SK-N-SH treated with all-trans-retinoic acid at 6 μM for 48 hours (cell line): ENCODE data around the gene CDC42BPB.

Source experiments
- ATAC-seq: fragments of 200-7000 bp; cut with Tn5 transposase; 3 replicates; pipeline ENCODE4 v1.9.1; 2020; ENCODE audit warnings: mild to moderate bottlenecking, moderate library complexity
- ARNTL ChIP-seq: fragments of 450-650 bp; formaldehyde crosslinking; IDR thresholded peaks from 2 replicates; pipeline ENCODE4 v1.5.0; 2020; ENCODE audit warnings: low read depth, mild to moderate bottlenecking, moderate library complexity, borderline replicate concordance
- BACH2 ChIP-seq: fragments of 250-450 bp; sonication (Bioruptor Pico); IDR thresholded peaks from 2 replicates; pipeline ENCODE4 v1.9.0; 2021; ENCODE audit warnings: mild to moderate bottlenecking, borderline replicate concordance
- CREB5 ChIP-seq: fragments of 250-450 bp; sonication (Bioruptor Pico); IDR thresholded peaks from 2 replicates; pipeline ENCODE4 v1.5.1; 2020; ENCODE audit warnings: low read depth, mild to moderate bottlenecking, moderate library complexity
- CSDC2 ChIP-seq: fragments of 250-450 bp; sonication (Bioruptor Pico); IDR thresholded peaks from 2 replicates; pipeline ENCODE4 v1.5.0; 2020; ENCODE audit warnings: mild to moderate bottlenecking, moderate library complexity
- ESRRG ChIP-seq: fragments of 250-450 bp; sonication (Bioruptor Pico); IDR thresholded peaks from 2 replicates; pipeline ENCODE4 v1.6.1; 2021; ENCODE audit warnings: mild to moderate bottlenecking
- GLIS3 ChIP-seq: fragments of 250-450 bp; sonication (Bioruptor Pico); IDR thresholded peaks from 2 replicates; pipeline ENCODE4 v1.5.0; 2020; ENCODE audit warnings: mild to moderate bottlenecking, moderate library complexity
- ISL1 ChIP-seq: fragments of 250-450 bp; sonication (Bioruptor Pico); IDR thresholded peaks from 2 replicates; pipeline ENCODE4 v2.1.2; 2022; ENCODE audit warnings: mild to moderate bottlenecking, moderate library complexity
- OSR1 ChIP-seq: fragments of 250-450 bp; sonication (Bioruptor Pico); IDR thresholded peaks from 2 replicates; pipeline ENCODE4 v1.8.0; 2022; ENCODE audit warnings: moderate library complexity, mild to moderate bottlenecking, inconsistent platforms
- POU6F1 ChIP-seq: fragments of 250-450 bp; sonication (Bioruptor Pico); IDR thresholded peaks from 2 replicates; pipeline ENCODE4 v1.8.0; 2021; ENCODE audit warnings: low read depth, mild to moderate bottlenecking, moderate library complexity, borderline replicate concordance
- PPARA ChIP-seq: fragments of 250-450 bp; sonication (Bioruptor Pico); IDR thresholded peaks from 2 replicates; pipeline ENCODE4 v1.5.0; 2020; ENCODE audit warnings: mild to moderate bottlenecking, borderline replicate concordance
- SNAI2 ChIP-seq: fragments of 250-450 bp; sonication (Bioruptor Pico); IDR thresholded peaks from 2 replicates; pipeline ENCODE4 v1.5.0; 2020; ENCODE audit warnings: mild to moderate bottlenecking, moderate library complexity
- TCF4 ChIP-seq: fragments of 250-450 bp; sonication (Bioruptor Pico); IDR thresholded peaks from 2 replicates; pipeline ENCODE4 v1.8.0; 2021; ENCODE audit warnings: mild to moderate bottlenecking, moderate library complexity, borderline replicate concordance
- TOX ChIP-seq: fragments of 250-450 bp; sonication (Bioruptor Pico); IDR thresholded peaks from 2 replicates; pipeline ENCODE4 v1.8.0; 2021; ENCODE audit warnings: mild to moderate bottlenecking, moderate library complexity, borderline replicate concordance
- TSHZ2 ChIP-seq: fragments of 250-450 bp; sonication (Bioruptor Pico); IDR thresholded peaks from 2 replicates; pipeline ENCODE4 v1.5.0; 2020; ENCODE audit warnings: mild to moderate bottlenecking, moderate library complexity
- ZC3H10 ChIP-seq: fragments of 250-450 bp; sonication (Bioruptor Pico); IDR thresholded peaks from 2 replicates; pipeline ENCODE4 v1.5.1; 2021; ENCODE audit warnings: mild to moderate bottlenecking, moderate library complexity
- ZFP3 ChIP-seq: fragments of 250-450 bp; sonication (Bioruptor Pico); IDR thresholded peaks from 2 replicates; pipeline ENCODE4 v1.5.0; 2020; ENCODE audit warnings: mild to moderate bottlenecking, moderate library complexity
- ZFP30 ChIP-seq: fragments of 450-650 bp; formaldehyde crosslinking; IDR thresholded peaks from 2 replicates; pipeline ENCODE4 v1.5.0; 2022; ENCODE audit warnings: mild to moderate bottlenecking, moderate library complexity
- ZNF565 ChIP-seq: fragments of 450-650 bp; formaldehyde crosslinking; conservative IDR thresholded peaks from 2 replicates; pipeline ENCODE4 v1.5.0; 2020; ENCODE audit warnings: low read depth, mild to moderate bottlenecking, moderate library complexity
- ZNF70 ChIP-seq: fragments of 450-650 bp; formaldehyde crosslinking; IDR thresholded peaks from 2 replicates; pipeline ENCODE4 v1.5.0; 2020; ENCODE audit warnings: mild to moderate bottlenecking, moderate library complexity
- ZNF8 ChIP-seq: fragments of 450-650 bp; formaldehyde crosslinking; IDR thresholded peaks from 2 replicates; pipeline ENCODE4 v1.5.0; 2020; ENCODE audit warnings: mild to moderate bottlenecking, moderate library complexity
- TF ChIP-seq, protein P1 (sequence below): fragments of 250-450 bp; sonication (Bioruptor Pico); IDR thresholded peaks from 2 replicates; pipeline ENCODE4 v1.8.0; 2020; ENCODE audit warnings: mild to moderate bottlenecking, moderate library complexity, borderline replicate concordance

CDC42BPB gene, protein sequence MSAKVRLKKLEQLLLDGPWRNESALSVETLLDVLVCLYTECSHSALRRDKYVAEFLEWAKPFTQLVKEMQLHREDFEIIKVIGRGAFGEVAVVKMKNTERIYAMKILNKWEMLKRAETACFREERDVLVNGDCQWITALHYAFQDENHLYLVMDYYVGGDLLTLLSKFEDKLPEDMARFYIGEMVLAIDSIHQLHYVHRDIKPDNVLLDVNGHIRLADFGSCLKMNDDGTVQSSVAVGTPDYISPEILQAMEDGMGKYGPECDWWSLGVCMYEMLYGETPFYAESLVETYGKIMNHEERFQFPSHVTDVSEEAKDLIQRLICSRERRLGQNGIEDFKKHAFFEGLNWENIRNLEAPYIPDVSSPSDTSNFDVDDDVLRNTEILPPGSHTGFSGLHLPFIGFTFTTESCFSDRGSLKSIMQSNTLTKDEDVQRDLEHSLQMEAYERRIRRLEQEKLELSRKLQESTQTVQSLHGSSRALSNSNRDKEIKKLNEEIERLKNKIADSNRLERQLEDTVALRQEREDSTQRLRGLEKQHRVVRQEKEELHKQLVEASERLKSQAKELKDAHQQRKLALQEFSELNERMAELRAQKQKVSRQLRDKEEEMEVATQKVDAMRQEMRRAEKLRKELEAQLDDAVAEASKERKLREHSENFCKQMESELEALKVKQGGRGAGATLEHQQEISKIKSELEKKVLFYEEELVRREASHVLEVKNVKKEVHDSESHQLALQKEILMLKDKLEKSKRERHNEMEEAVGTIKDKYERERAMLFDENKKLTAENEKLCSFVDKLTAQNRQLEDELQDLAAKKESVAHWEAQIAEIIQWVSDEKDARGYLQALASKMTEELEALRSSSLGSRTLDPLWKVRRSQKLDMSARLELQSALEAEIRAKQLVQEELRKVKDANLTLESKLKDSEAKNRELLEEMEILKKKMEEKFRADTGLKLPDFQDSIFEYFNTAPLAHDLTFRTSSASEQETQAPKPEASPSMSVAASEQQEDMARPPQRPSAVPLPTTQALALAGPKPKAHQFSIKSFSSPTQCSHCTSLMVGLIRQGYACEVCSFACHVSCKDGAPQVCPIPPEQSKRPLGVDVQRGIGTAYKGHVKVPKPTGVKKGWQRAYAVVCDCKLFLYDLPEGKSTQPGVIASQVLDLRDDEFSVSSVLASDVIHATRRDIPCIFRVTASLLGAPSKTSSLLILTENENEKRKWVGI (N-terminal part only)

GRCh38 chr14:103057372-103058163, at the start of gene CDC42BPB:
TSS of gene CDC42BPB (minus strand) at chr14:103057549. CDS start at chr14:103057173, 376 bp downstream.
- ATAC-seq, result peak; percentile 86
- TF ChIP-seq ESRRG (CRISPR knock-in tag), result no peak
- no peak for TF ChIP-seq SNAI2 (CRISPR knock-in tag)
- TF ChIP-seq ZFP3 (CRISPR knock-in tag), result no peak
- no peak for TF ChIP-seq ZNF565
- no peak for TF ChIP-seq ARNTL
- TF ChIP-seq CSDC2 (CRISPR knock-in tag), result no peak
- no peak for TF ChIP-seq TOX
- no peak for TF ChIP-seq ISL1 (CRISPR knock-in tag)
- TF ChIP-seq, all 23 proteins: peak for 0

DNA sequence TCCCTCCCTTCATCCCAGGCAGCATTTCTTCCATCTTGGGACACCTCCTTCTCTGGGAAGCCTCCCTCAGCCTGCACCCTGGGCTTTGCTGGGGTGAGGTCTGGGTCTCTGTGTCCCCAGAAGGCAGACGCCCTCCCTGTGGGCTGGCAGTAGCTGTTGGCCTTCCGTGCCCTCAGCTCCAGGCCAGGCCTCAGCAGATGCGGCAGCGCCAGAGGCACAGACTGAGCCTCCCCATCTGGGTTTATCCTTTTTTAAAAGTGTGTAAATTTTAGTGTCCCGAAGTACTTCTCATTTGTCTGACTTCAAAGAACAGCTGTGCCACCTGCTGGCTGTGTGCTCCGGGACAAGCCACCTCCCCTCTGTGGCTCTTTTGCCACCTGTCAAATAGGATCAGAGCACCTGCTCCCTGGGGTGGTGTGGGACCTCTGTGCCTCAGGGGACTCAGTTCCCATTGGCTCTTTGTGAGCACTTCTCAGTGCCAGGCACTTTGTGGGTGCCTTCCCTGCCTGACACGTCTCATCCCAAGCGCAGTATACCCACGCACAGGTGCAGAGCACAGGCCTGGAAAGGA, 48.3 kb upstream of the CDC42BPB start:
- TF ChIP-seq TSHZ2 (CRISPR knock-in tag), result no peak
- TF ChIP-seq ZNF8 (CRISPR knock-in tag), result no peak
- no peak for TF ChIP-seq GLIS3 (CRISPR knock-in tag)
- TF ChIP-seq ZNF565, result no peak
- TF ChIP-seq ISL1 (CRISPR knock-in tag), result no peak
- no peak for TF ChIP-seq SNAI2 (CRISPR knock-in tag)
- TF ChIP-seq PPARA, result no peak
- TF ChIP-seq BACH2 (CRISPR knock-in tag), result no peak
- no peak for TF ChIP-seq OSR1
- no peak for TF ChIP-seq ESRRG (CRISPR knock-in tag)
- ATAC-seq, result no peak

GRCh38 chr14:103104654-103105452, 47.5 kb upstream of the CDC42BPB start:
- peak; percentile 78 for ATAC-seq
- no peak for TF ChIP-seq BACH2 (CRISPR knock-in tag)
- no peak for TF ChIP-seq ZFP30 (CRISPR knock-in tag)
- TF ChIP-seq ISL1 (CRISPR knock-in tag), result no peak
- TF ChIP-seq ZC3H10 (CRISPR knock-in tag), result no peak
- TF ChIP-seq ZNF70 (CRISPR knock-in tag), result no peak
- TF ChIP-seq ESRRG (CRISPR knock-in tag), result no peak
- TF ChIP-seq TCF4 (CRISPR knock-in tag), result no peak
- no peak for TF ChIP-seq ARNTL
- no peak for TF ChIP-seq POU6F1 (CRISPR knock-in tag)
- TF ChIP-seq ZNF8 (CRISPR knock-in tag), result no peak
- TF ChIP-seq CREB5 (CRISPR knock-in tag), result no peak
- TF ChIP-seq OSR1, result no peak
- no peak for TF ChIP-seq CSDC2 (CRISPR knock-in tag)
- TF ChIP-seq PPARA, result no peak
- TF ChIP-seq ZFP3 (CRISPR knock-in tag), result no peak
- TF ChIP-seq, protein P1, sequence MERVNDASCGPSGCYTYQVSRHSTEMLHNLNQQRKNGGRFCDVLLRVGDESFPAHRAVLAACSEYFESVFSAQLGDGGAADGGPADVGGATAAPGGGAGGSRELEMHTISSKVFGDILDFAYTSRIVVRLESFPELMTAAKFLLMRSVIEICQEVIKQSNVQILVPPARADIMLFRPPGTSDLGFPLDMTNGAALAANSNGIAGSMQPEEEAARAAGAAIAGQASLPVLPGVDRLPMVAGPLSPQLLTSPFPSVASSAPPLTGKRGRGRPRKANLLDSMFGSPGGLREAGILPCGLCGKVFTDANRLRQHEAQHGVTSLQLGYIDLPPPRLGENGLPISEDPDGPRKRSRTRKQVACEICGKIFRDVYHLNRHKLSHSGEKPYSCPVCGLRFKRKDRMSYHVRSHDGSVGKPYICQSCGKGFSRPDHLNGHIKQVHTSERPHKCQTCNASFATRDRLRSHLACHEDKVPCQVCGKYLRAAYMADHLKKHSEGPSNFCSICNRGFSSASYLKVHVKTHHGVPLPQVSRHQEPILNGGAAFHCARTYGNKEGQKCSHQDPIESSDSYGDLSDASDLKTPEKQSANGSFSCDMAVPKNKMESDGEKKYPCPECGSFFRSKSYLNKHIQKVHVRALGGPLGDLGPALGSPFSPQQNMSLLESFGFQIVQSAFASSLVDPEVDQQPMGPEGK (CRISPR knock-in tag), result no peak
